HG02938 (cell line): ENCODE measurements around the gene EXOC1.
"Not testable (repeated sequence)": the region's sequence is repeated elsewhere in the genome, so short reads cannot be mapped to it uniquely, and the experiment has no call there.

Source experiments
- ATAC-seq: cut with Tn5 transposase; IDR thresholded peaks from one replicate; pipeline ENCODE4 v1.9.1; 2021; ENCODE audit warnings: mild to moderate bottlenecking, moderate library complexity; ENCODE audit not compliant: unreplicated experiment

EXOC1 gene, protein sequence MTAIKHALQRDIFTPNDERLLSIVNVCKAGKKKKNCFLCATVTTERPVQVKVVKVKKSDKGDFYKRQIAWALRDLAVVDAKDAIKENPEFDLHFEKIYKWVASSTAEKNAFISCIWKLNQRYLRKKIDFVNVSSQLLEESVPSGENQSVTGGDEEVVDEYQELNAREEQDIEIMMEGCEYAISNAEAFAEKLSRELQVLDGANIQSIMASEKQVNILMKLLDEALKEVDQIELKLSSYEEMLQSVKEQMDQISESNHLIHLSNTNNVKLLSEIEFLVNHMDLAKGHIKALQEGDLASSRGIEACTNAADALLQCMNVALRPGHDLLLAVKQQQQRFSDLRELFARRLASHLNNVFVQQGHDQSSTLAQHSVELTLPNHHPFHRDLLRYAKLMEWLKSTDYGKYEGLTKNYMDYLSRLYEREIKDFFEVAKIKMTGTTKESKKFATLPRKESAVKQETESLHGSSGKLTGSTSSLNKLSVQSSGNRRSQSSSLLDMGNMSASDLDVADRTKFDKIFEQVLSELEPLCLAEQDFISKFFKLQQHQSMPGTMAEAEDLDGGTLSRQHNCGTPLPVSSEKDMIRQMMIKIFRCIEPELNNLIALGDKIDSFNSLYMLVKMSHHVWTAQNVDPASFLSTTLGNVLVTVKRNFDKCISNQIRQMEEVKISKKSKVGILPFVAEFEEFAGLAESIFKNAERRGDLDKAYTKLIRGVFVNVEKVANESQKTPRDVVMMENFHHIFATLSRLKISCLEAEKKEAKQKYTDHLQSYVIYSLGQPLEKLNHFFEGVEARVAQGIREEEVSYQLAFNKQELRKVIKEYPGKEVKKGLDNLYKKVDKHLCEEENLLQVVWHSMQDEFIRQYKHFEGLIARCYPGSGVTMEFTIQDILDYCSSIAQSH

DNA sequence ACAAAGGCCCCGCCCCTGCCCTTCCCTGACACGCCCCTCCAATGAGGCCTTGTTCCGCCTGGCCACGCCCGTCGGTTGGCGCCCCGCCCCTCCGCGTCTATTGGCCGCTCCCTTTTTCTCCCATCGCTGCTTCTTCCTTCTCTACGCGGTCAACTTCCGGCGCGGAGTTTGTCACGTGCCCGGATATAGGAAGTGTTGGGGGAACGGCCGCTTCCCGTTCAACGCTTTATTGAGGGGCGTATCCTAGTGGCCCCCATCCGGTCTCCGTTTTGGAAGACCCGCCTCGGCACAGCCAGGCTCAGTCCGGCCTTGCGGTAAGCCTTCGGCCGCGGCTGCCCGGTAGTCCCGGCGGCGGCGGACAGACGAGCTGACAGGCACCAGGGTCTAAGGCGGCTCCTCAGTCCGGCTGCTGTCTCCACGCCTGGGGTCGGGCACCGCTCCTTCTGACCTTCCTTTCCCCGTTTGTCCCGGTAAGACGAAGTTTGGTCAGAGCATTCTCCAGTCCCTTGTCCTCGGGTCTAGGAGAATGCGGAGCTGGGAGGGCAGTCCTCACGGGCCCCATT, at the start of gene EXOC1:
Gene EXOC1, plus strand, starts transcription at position 165 of the 563 bp plus-strand sequence. CDS start 4,676 bp downstream, outside the sequence.
- ATAC-seq, result peak; percentile 98

DNA sequence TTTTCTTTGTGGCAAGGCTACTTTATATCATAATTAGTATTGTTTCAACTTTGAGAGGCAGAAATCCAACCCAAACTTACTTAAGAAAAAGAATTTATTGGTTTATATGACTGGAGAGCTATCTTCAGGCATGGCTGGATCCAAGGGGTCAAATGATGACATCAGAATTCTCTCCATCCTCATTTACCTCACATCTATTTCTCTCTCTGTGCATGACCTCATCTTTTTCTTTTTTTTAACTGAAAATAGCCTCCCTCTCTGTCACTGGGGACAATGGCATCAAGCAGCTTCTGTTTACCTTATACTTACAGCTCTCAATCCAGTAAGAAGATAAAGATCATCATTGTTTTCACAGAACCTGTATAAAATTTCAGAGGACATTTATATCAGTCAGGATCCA, 45.9 kb upstream of the EXOC1 start:
- no peak for ATAC-seq

DNA sequence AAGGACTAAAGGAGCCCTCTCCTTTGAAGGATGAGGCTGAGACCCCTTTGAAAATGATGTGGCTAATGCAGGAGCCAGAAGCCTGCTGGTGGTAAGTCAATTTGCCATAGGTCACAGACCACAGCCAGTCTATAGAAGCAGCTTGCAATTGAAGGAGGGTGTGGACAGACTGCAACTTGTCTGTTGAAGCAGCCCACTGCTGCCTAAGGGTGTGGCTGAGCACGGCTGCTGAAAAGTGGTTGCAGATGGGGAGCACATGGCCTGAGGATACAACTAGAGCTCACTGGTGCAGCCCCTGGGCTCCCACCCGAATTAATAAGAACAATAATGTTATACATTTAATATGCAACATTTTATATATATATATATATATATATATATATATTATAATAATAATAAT, 45.3 kb upstream of the EXOC1 start:
- ATAC-seq, result no peak

DNA sequence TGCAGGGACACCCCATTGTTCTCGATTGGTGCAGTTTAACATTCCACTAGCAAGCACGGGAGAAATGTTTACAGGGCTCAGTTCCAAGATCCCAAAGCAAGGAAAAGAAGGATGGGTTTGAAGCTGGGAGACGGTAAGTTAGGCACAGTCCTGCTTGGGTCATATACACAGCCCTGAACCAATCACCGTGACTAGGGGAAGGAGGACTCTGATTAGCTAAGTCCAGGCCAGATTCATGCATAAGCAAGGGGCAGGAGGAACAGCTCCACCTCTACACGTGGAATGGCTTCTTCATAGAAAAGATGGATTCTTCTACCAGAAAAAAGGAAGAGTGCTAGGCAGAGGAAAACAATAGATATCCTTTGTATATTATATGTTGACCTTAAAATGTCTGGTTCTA, 44.8 kb upstream of the EXOC1 start:
- no peak for ATAC-seq

DNA sequence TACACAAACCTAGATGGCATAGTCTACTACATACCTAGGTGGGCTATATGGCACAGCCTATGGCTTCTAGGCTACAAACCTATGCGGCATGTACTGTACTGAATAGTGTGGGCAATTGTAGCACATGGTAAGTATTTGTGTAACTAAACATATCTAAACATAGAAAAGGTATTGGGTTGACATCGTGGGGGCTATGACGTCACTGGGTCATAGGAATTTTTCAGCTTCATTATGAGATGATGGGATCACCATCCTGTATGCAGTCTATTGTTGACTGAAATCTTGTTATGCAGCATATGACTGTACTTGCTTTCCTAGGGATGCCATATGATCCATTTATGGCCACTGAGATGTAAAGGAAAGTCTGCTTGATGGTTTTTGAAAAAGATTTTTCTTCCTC, 35.8 kb upstream of the EXOC1 start:
- ATAC-seq, result no peak

DNA sequence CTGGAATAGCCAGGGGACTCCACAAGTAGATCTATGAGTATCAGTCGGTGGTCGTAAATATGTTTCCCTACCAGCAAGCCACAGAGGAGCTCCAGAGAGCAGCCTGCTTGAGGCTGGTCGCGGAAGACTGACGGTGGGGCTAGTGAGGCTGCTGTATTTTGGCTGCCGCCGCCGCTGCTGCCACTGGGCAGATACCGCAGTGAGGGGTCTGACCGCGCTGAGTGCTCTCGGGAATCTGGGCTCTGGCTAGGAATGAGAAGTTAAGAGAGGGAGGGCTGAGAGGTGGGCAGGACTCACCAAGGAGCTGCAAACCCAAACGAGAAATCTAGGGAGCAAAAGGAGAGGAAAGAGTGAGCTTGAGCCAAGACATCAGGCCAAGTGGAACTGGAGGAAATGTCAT, 33.8 kb upstream of the EXOC1 start, which contains the start of gene EXOC1L:
Gene EXOC1L, plus strand, starts transcription at position 157 of the 400 bp plus-strand sequence. Its CDS starts 237 bp downstream, at position 394.
- no peak for ATAC-seq

DNA sequence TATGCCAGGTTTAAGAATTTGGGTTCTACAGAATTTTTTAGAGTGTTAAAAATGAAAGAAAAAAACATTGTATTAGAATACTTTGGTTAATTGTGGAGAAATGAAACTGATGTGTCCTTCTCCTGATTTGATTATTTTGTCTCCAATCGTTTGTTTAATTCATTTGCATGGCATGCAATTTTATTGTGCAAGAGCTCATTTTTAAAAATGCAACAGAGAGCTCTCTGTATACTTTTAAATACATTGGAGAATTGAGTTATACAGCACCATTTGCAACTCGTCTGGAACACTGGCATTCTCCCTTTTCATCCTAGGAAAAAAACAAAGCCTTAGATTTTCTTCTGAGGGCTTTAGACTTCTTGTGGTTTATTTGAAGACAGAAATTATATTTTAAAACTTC, 33.2 kb upstream of the EXOC1 start:
- no peak for ATAC-seq

DNA sequence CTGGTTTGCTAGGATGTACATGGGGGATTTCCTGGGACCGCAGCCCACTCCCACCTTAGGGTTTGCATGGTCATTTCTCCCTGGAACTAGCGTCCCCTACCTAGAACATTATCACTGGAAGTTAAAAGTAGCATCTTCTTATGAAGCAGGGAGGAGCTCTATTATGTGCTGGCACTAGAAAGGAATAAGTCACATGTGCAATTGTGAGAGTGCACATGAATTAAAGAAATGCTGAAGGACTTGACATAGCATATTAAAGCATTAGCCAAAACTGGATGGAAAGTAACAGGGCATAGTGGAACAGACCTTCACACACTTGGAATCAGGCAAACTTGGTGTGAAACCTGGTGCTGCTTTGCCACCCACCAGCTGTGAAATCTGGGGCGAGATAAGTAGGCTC, 31.1 kb upstream of the EXOC1 start:
- no peak for ATAC-seq

DNA sequence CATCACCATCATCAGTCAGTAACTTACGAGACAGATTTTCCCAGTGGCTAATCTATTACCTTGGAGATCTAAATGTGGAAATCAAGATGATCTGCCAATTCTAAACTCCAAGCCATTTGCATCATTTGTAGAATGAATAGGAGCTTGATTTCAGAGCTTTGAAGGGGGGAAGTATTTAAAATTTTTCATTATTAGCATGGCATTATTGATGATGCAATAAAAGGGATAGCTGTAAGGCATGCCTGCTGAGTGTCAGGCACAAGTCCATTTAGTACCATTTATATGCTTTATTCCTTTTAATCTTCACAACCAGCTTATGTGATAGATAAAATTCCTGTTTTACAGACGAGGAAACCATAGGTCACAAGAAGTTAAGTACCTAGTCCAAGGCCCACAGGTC, 28.6 kb upstream of the EXOC1 start:
- ATAC-seq, result no peak

DNA sequence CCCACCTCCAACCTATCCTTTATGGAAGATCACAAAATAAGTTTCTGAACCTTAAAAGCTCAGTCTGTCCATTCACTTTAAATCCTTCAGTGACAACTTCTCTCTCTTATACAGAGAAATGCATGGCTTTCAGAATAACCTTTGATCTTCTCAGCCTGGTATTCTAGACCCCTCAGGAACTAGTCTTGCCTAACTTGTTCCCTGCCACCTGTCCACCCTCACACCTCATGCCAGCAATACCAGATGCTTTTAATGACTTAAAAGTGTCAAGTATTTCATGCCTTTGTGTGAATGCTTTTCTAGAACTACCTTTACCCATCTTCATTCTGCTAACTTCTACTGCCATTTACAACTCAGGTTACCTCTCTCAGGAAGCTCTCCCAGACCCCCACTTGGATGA, 26.5 kb upstream of the EXOC1 start:
- ATAC-seq, result no peak

DNA sequence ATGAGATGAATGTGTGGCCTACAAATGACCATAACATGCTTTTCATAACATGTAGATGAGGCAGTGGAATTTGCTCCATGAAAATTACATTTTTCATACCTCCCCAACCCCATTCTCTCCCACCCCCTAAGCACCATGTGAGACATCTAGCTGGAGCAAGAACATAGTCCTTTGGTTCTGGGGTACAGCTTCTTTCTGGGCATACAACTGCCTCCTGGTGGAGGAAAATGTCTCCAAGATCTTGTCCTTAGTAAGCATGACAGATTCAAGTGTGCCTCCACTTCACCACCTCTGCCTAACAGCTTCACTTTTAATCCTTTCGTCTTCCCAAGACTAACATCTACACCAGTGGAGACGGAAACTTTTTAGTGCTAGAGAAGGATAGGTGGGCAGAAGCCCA, 25.9 kb upstream of the EXOC1 start:
- ATAC-seq, result no peak

DNA sequence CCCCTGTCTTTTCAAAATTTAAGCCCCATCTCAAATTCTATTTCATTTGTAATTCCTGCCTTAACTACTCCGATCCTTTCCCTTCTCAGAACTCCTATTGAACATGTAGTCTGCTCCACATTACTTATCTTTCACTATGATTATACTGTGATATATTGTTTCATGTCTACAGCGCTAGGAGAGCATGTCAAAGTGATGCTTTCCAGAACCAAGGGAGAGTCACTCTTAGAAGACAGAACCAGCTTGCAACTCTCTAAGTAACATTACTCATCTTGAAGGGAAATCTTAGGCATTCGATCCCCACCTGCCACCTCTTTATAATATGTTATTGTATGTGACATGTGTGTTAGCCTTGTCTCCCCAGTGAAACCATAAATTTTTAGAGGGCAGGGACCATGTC, 23.4 kb upstream of the EXOC1 start:
- no peak for ATAC-seq

DNA sequence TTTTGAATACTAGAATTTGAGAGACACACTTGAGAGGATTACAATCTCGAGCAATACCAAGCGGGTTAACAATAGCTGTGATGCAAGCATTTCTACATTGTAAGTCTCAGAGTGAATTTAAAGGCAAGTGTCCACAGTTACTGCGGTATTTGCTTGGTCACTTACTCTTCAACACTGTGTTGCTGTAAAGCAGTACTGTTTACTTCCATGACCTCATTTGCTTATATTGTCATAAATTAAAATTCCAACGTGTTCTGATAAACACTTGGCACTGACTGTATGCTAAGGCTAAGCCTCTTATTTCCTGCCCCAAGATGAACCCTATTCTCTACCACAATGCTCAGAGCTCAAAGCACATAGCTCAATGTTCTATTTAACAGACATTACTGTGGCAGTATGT, 22.7 kb upstream of the EXOC1 start:
- no peak for ATAC-seq

DNA sequence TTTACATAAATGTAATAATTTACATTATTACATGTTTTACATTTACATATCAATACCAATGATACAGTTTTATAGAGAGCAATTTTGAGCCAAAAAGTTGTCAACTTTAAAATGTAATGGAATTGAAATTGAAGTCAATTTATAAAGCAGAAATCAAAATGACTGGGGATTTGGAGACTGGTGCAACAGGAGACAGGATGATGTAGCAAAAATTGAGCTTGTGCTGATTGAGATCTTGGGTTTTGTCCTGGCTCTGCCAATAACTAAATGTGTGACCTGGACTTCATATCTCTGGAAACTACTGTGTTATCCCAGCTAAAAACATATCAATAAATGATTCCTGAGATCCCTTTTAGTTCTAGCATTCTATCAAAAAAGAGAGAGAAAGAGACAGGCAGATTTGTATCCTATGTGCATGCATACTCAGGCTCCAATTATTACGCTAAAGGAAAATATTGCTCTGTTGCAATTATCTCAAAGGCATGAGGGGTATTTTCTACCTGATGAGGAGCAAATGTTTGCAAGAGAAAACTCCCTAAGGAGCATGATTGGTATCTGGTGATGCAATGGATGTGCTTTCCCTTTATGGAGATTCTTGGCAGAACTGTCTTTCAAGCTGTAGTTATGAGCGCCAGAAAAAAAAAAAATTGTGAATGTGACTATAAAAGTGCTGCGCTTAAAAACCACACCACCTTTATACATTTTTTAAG, 19.2 kb upstream of the EXOC1 start:
- no peak for ATAC-seq

DNA sequence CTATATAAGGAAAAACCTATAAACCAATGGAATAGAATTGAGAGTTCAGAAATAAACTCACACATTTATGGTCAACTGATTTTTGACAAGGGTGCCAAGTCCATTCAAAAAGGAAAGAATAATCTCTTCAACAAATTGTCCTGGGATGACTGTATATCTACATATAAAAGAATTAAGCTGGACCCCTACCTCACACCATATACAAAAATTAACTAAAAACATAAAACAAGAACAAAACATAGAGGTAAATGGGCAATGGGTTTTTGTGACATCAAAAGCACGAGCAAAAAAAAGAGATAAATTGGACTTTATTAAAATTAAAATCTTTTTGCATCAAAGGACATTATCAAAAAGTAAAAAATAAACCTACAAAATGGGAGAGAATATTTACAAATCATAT, 15.5 kb upstream of the EXOC1 start:
- no peak for ATAC-seq

DNA sequence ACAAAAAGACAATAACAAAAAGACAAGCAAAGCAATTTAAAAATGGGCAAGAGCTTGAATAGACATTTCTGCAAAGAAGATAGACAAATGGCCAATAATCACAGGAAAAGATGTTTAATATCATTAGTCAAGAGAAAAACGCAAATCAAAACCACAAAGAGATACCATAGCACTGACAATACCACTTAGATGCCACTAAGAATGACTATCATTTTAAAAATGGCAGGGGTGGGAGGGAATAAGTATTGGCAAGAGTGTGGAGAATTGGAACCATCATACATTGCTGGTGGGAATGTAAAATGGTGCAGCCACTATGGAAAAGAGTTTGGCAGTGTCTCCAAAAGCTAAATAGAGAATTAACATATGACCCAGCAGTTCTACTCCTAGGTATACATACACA, 15.1 kb upstream of the EXOC1 start:
- ATAC-seq, result no peak

DNA sequence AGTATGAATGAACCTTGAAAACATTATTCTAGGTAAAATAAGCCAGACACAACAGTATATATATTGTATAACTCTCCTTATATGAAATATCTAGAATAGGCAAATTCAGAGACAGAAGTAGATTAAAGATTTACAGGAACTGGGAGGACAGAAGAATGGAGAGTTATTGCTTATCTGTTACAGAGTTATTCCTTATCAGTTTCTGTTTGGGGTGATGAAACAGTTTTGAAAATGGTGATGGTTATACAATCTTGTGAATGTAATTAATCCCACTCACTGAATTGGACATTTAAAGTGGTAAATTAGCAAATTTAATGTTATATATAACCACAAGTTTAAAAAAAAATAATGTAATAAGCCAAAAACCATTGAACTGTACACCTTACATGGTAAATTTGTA, 14.5 kb upstream of the EXOC1 start:
- ATAC-seq, result no peak

DNA sequence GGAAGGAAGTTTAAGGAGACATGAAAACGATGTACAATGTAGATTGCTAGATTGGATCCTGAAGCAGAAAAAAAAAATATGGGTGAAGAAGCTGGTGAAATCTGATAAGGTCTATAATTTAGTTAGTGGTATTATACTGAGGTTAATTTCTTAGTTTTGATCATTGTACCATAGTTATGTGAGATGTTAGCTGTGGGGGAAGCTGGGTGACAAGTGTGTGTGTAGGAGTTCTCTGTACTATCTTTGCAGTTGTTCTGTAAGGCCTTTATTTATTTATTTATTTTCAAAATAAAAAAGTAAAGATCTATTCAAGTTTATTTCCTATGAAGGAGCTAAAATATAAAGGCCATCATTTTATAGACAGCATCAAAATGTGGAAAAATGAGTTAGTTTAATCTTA, 12.5 kb upstream of the EXOC1 start:
- ATAC-seq, result no peak

DNA sequence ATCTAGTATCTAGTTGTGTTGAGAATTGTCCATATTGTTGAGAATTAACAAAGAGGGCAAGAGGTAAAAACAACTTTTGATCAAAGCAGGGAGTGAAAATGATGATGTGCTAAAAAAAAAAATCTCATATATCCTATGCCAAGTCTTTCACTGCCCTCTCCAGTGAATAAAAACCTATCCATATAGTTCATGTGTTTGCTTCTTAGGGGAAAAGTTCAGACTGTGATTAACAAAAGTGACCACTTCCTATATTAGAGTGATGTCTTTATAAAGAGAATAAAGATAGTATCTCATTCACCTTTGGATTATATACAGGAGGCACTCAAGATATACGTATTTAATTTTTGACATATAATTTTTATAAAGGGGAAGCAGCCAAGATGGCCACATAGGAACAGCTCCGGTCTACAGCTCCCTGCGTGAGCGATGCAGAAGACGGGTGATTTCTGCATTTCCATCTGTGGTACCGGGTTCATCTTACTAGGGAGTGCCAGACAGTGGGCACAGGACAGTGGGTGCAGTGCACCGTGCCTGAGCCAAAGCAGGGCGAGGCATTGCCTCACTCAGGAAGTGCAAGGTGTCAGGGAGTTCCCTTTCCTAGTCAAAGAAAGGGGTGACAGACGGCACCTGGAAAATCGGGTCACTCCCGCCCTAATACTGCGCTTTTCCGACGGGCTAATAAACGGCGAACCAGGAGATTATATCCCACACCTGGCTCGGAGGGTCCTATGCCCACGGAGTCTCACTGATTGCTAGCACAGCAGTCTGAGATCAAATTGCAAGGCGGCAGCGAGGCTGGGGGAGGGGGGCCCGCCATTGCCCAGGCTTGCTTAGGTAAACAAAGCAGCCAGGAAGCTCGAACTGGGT, 11.8 kb upstream of the EXOC1 start:
- ATAC-seq, result not testable (repeated sequence)

DNA sequence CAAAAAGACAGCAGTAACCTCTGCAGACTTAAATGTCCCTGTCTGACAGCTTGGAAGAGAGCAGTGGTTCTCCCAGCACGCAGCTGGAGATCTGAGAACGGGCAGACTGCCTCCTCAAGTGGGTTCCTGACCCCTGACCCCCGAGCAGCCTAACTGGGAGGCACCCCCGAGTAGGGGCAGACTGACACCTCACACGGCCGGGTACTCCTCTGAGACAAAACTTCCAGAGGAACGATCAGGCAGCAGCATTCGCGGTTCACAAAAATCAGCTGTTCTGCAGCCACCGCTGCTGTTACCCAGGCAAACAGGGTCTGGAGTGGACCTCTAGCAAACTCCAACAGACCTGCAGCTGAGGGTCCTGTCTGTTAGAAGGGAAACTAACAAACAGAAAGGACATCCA, 11.1 kb upstream of the EXOC1 start:
- ATAC-seq, result not testable (repeated sequence)
